SK-N-SH (cell line): ENCODE data around the gene RBM19. TPM values are rescaled to one million over a fixed set of nuclear protein-coding genes. Genes with fewer than 3 reads are reported as not detected.

Experiments used
- CTCF ChIA-PET: fragments of 300-600, 350-600 bp; formaldehyde crosslinking; extraction: SDS; loops from one replicate; lab custom pipeline; 2021; lab: Yijun Ruan, JAX
- POLR2A ChIA-PET: fragments of 350-600 bp; sonication (Branson Sonifier 250); formaldehyde crosslinking; extraction: SDS; loops from one replicate; lab custom pipeline; 2020; ENCODE audit warnings: antibody characterized with exemption, inconsistent platforms; lab: Yijun Ruan, JAX
- DNase-seq: peaks from one replicate; pipeline ENCODE4 v3.0.0; 2012
- H2AFZ ChIP-seq: fragments of 200-600 bp; sonication (generic); 2 replicates; pipeline ENCODE4 v1.8.1; 2016; ENCODE audit warnings: antibody characterized with exemption, mild to moderate bottlenecking, low read depth
- H3F3A ChIP-seq: fragments of 200-600 bp; sonication (generic); replicated peaks from 2 replicates; pipeline ENCODE3; 2016; ENCODE audit warnings: antibody characterized with exemption, mild to moderate bottlenecking; ENCODE audit not compliant: insufficient read depth
- H3K27ac ChIP-seq, 2 experiments: fragments of 200-500 bp in 1 of 2; fragments of 200-600 bp in 1 of 2; sonication (Bioruptor generic) in 1 of 2; sonication (generic), shearing (Covaris generic) in 1 of 2; 2 replicates each; pipeline versions ENCODE4 v1.5.1 to v1.6.1; 2014 to 2016; ENCODE audit warnings: low read depth in 2 of 2, inconsistent platforms in 1 of 2, low read length in 1 of 2, mild to moderate bottlenecking in 1 of 2, mixed read lengths in 1 of 2
- H3K27me3 ChIP-seq: fragments of 200-600 bp; sonication (generic), shearing (Covaris generic); 2 replicates; pipeline ENCODE4 v1.6.1; 2016; ENCODE audit warnings: mixed run types; ENCODE audit not compliant: insufficient read depth
- H3K36me3 ChIP-seq, 2 experiments: fragments of 200-500 bp in 1 of 2; fragments of 200-600 bp in 1 of 2; sonication (Bioruptor generic) in 1 of 2; sonication (generic) in 1 of 2; replicated peaks in 1 of 2; 2 replicates each; pipeline versions ENCODE3 to v1.5.1; 2014 to 2016; ENCODE audit warnings: low read length in 1 of 2, mild to moderate bottlenecking in 1 of 2; ENCODE audit not compliant: insufficient read depth in 2 of 2, control insufficient read depth in 1 of 2
- H3K4me1 ChIP-seq, 2 experiments: fragments of 200-500 bp in 1 of 2; fragments of 200-600 bp in 1 of 2; sonication (Bioruptor generic) in 1 of 2; sonication (generic), shearing (Covaris generic) in 1 of 2; 2 replicates each; pipeline versions ENCODE4 v1.5.1 to v1.6.1; 2014 to 2016; ENCODE audit warnings: low read depth in 1 of 2, low read length in 1 of 2, mixed run types in 1 of 2; ENCODE audit not compliant: insufficient read depth in 2 of 2, control insufficient read depth in 1 of 2
- H3K4me2 ChIP-seq: fragments of 200-600 bp; sonication (generic), shearing (Covaris generic); 2 replicates; pipeline ENCODE4 v1.6.1; 2017; ENCODE audit warnings: mixed run types
- H3K4me3 ChIP-seq, 2 experiments: fragments of 200-500 bp in 1 of 2; fragments of 200-600 bp in 1 of 2; sonication (Bioruptor generic) in 1 of 2; sonication (generic), shearing (Covaris generic) in 1 of 2; 2 replicates each; pipeline versions ENCODE4 v1.5.1 to v1.8.1; 2014 to 2016; ENCODE audit warnings: low read depth in 2 of 2, inconsistent platforms in 1 of 2, low read length in 1 of 2, mild to moderate bottlenecking in 1 of 2, mixed read lengths in 1 of 2, moderate library complexity in 1 of 2
- H3K79me2 ChIP-seq: fragments of 200-600 bp; sonication (generic); 2 replicates; pipeline ENCODE4 v1.8.1; 2017; ENCODE audit warnings: mild to moderate bottlenecking; ENCODE audit not compliant: insufficient read depth
- H3K9ac ChIP-seq: fragments of 200-600 bp; sonication (generic); 2 replicates; pipeline ENCODE4 v1.6.1; 2017; ENCODE audit warnings: mixed run types
- H3K9me2 ChIP-seq: fragments of 200-600 bp; sonication (generic); 2 replicates; pipeline ENCODE4 v1.6.1; 2017; ENCODE audit warnings: mixed run types
- H3K9me3 ChIP-seq: fragments of 200-600 bp; sonication (generic); 2 replicates; pipeline ENCODE4 v1.6.1; 2017; ENCODE audit warnings: mixed run types, mild to moderate bottlenecking, moderate library complexity
- H4K20me1 ChIP-seq: fragments of 200-600 bp; sonication (generic); 2 replicates; pipeline ENCODE4 v1.6.1; 2017; ENCODE audit warnings: mild to moderate bottlenecking, mixed run types; ENCODE audit not compliant: insufficient read depth
- CHD2 ChIP-seq: fragments of 150-350 bp; IDR thresholded peaks from 2 replicates; pipeline ENCODE4 v1.6.1; 2018; ENCODE audit warnings: low read length; ENCODE audit not compliant: partially characterized antibody
- ELF1 ChIP-seq: IDR thresholded peaks from 2 replicates; pipeline ENCODE4 v1.4.0; 2012
- EP300 ChIP-seq, 2 experiments: IDR thresholded peaks; 2 replicates each; pipeline versions ENCODE4 v1.4.0 to v1.6.1; 2012; ENCODE audit warnings: borderline replicate concordance in 1 of 2, low read depth in 1 of 2, low read length in 1 of 2
- FOSL2 ChIP-seq: IDR thresholded peaks from 2 replicates; pipeline ENCODE4 v1.4.0; 2012; ENCODE audit warnings: low read depth, mild to moderate bottlenecking, moderate library complexity, borderline replicate concordance
- GABPA ChIP-seq: IDR thresholded peaks from 2 replicates; pipeline ENCODE4 v1.4.0; 2012; ENCODE audit warnings: low read depth, mild to moderate bottlenecking
- NRF1 ChIP-seq: IDR thresholded peaks from 2 replicates; pipeline ENCODE4 v1.6.1; 2012; ENCODE audit warnings: low read depth, mild to moderate bottlenecking, low read length
- POLR2AphosphoS5 ChIP-seq: IDR thresholded peaks from 2 replicates; pipeline ENCODE4 v1.6.1; 2012; ENCODE audit warnings: low read depth, low read length
- TAF1 ChIP-seq: IDR thresholded peaks from 2 replicates; pipeline ENCODE4 v1.6.1; 2012; ENCODE audit warnings: low read depth, mild to moderate bottlenecking, low read length, moderate library complexity, borderline replicate concordance
- TEAD4 ChIP-seq: IDR thresholded peaks from 2 replicates; pipeline ENCODE4 v1.4.0; 2012; ENCODE audit warnings: mild to moderate bottlenecking, borderline replicate concordance; ENCODE audit not compliant: insufficient read depth
- WGBS: methylation state at CpG from one replicate; pipeline ENCODE4 v1.1.6; 2017; ENCODE audit warnings: low lambda C conversion rate; 5-methylcytosine and 5-hydroxymethylcytosine counted together
- polyA plus RNA-seq, 3 experiments: library from polyadenylated mRNA; depleted of rRNA; stranded (reverse); fragments of >200 nt; gene quantifications; 2 replicates each; pipeline ENCODE4 v1.2.3, GENCODE V29; 2012
- TF ChIP-seq, protein P1 (sequence below): IDR thresholded peaks from 2 replicates; pipeline ENCODE4 v1.4.0; 2012; ENCODE audit warnings: low read depth
- TF ChIP-seq, protein P2 (sequence below): IDR thresholded peaks from 2 replicates; pipeline ENCODE4 v1.6.1; 2012; ENCODE audit warnings: mild to moderate bottlenecking, low read depth, low read length, moderate library complexity
- TF ChIP-seq, protein P3 (sequence below): fragments of 150-350 bp; IDR thresholded peaks from 2 replicates; pipeline ENCODE4 v1.6.1; 2017; ENCODE audit warnings: antibody characterized with exemption, low read length, low read depth, borderline replicate concordance
- TF ChIP-seq, protein P4 (sequence below): fragments of 200-600 bp; sonication (generic); IDR thresholded peaks from 2 replicates; pipeline ENCODE4 v1.6.1; 2017; ENCODE audit warnings: antibody characterized with exemption, mild to moderate bottlenecking, moderate library complexity

RBM19 gene
- polyA plus RNA-seq, 1 of the 3 experiments (the other 2 are of a cell fraction) = 16.6 TPM

DNA sequence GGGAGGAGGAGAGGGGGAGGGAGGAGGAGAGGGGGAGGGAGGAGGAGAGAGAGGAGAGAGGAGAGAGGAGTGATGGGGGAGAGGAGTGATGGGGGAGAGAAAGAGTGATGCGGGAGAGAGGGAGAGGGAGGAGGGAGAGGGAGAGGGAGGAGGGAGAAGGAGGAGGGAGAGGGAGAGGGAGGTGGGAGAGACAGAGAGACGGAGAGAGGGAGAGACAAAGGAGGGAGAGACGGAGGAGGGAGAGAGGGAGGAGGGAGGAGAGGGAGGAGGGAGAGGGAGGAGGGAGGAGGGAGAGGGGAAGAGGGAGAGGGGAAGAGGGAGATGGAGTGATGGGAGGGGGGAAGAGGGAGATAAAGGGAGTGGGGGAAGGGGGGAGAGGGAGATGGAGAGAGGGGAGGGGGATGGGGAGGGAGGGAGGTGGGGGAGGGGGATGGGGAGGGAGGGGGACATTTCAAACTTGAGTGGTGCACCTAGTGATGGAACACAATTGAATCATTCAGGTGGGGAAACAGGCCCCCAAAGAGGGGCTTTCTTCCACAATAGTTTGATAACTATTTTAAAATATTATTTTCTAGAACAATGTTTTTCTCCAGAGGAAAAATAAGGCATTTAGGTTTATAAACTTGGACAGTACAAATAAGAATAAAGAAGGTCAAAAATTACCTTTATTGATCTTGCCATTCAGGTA lies 46.8 kb upstream of the RBM19 start:
- H3K4me1 ChIP-seq = no peaks in the 10 kb centered on the region
- no peak overlapping the region for H3K4me3 ChIP-seq
- no peaks in the 10 kb centered on the region for H3K36me3 ChIP-seq
- H3K9me3 ChIP-seq = no peaks in the 10 kb centered on the region
- no peak overlapping the region for H3K9ac ChIP-seq
- DNase-seq = no peak
- H2AFZ ChIP-seq = no peak overlapping the region
- 28% methylated on average over 3 of the region's 3 CpGs for WGBS
- H3K79me2 ChIP-seq = no peaks in the 10 kb centered on the region
- ChIA-PET POLR2A (no interaction called here), CTCF (interaction anchor here (1.6 kb wide), 1 partner anchor 32 kb away, joined by 3 read pairs; no protein-coding TSS in a partner anchor)
- H3K27me3 ChIP-seq = no peaks in the 10 kb centered on the region
- no peak overlapping the region for H3K4me2 ChIP-seq
- H3F3A ChIP-seq = no peaks in the 10 kb centered on the region
- no peak overlapping the region for H3K27ac ChIP-seq
- TF ChIP-seq, protein P1, sequence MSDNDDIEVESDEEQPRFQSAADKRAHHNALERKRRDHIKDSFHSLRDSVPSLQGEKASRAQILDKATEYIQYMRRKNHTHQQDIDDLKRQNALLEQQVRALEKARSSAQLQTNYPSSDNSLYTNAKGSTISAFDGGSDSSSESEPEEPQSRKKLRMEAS = no peak
- TF ChIP-seq POLR2AphosphoS5 (no peak), TAF1 (no peak), ELF1 (no peak), TEAD4 (no peak), NRF1 (no peak), EP300 (IDR thresholded peaks at IDR 0.05; ENCODE audit: borderline replicate concordance in 1 of 2, low read depth in 1 of 2, low read length in 1 of 2) (no peak), CHD2 (no peak)
- TF ChIP-seq, protein P2, sequence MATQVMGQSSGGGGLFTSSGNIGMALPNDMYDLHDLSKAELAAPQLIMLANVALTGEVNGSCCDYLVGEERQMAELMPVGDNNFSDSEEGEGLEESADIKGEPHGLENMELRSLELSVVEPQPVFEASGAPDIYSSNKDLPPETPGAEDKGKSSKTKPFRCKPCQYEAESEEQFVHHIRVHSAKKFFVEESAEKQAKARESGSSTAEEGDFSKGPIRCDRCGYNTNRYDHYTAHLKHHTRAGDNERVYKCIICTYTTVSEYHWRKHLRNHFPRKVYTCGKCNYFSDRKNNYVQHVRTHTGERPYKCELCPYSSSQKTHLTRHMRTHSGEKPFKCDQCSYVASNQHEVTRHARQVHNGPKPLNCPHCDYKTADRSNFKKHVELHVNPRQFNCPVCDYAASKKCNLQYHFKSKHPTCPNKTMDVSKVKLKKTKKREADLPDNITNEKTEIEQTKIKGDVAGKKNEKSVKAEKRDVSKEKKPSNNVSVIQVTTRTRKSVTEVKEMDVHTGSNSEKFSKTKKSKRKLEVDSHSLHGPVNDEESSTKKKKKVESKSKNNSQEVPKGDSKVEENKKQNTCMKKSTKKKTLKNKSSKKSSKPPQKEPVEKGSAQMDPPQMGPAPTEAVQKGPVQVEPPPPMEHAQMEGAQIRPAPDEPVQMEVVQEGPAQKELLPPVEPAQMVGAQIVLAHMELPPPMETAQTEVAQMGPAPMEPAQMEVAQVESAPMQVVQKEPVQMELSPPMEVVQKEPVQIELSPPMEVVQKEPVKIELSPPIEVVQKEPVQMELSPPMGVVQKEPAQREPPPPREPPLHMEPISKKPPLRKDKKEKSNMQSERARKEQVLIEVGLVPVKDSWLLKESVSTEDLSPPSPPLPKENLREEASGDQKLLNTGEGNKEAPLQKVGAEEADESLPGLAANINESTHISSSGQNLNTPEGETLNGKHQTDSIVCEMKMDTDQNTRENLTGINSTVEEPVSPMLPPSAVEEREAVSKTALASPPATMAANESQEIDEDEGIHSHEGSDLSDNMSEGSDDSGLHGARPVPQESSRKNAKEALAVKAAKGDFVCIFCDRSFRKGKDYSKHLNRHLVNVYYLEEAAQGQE = no peak
- TF ChIP-seq, protein P3, sequence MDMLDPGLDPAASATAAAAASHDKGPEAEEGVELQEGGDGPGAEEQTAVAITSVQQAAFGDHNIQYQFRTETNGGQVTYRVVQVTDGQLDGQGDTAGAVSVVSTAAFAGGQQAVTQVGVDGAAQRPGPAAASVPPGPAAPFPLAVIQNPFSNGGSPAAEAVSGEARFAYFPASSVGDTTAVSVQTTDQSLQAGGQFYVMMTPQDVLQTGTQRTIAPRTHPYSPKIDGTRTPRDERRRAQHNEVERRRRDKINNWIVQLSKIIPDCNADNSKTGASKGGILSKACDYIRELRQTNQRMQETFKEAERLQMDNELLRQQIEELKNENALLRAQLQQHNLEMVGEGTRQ = no peak
- H4K20me1 ChIP-seq = no peaks in the 10 kb centered on the region
- no peaks in the 10 kb centered on the region for H3K9me2 ChIP-seq

DNA sequence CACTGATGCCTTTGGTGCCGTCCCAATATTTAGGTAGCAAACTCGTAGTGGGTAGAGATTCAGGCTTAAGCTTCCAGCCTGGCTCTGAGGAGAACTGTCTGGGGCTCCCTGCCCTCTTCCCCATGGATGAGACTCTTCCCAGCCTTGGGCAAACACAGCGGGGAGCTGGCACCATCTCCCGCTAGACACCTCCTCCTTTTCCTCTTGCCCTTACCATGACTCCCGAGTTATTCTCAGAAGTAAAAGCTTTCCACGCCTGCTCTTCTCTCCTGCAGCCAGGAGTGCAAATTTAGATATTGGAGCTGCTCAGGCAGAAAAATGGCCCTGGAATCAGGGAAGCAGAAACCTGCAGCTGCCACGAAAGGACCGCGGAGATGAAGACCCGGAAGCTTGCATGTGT lies 45.6 kb upstream of the RBM19 start:
- CTCF ChIA-PET = interaction anchor here (1.4 to 1.6 kb wide), 2 partner anchors 9 to 31 kb away, joined by 3 read pairs; no protein-coding TSS in a partner anchor

More for the DNA sequence above, 45.6 kb upstream of the RBM19 start:
- H2AFZ ChIP-seq = no peak overlapping the region
- no peak overlapping the region for H3K9ac ChIP-seq
- H3F3A ChIP-seq = no peaks in the 10 kb centered on the region
- no peak overlapping the region for H3K27ac ChIP-seq
- no peaks in the 10 kb centered on the region for H3K9me3 ChIP-seq
- DNase-seq = no peak
- no peaks in the 10 kb centered on the region for H3K4me1 ChIP-seq
- TF ChIP-seq, protein P4, sequence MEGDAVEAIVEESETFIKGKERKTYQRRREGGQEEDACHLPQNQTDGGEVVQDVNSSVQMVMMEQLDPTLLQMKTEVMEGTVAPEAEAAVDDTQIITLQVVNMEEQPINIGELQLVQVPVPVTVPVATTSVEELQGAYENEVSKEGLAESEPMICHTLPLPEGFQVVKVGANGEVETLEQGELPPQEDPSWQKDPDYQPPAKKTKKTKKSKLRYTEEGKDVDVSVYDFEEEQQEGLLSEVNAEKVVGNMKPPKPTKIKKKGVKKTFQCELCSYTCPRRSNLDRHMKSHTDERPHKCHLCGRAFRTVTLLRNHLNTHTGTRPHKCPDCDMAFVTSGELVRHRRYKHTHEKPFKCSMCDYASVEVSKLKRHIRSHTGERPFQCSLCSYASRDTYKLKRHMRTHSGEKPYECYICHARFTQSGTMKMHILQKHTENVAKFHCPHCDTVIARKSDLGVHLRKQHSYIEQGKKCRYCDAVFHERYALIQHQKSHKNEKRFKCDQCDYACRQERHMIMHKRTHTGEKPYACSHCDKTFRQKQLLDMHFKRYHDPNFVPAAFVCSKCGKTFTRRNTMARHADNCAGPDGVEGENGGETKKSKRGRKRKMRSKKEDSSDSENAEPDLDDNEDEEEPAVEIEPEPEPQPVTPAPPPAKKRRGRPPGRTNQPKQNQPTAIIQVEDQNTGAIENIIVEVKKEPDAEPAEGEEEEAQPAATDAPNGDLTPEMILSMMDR = no peak
- TF ChIP-seq ELF1 = no peak
- TF ChIP-seq NRF1 = no peak
- no peak for TF ChIP-seq TEAD4
- no peak for TF ChIP-seq FOSL2
- no peak for TF ChIP-seq EP300 (IDR thresholded peaks at IDR 0.05; ENCODE audit: borderline replicate concordance in 1 of 2, low read depth in 1 of 2, low read length in 1 of 2)
- TF ChIP-seq GABPA = no peak
- 23% methylated on average over 10 of the region's 10 CpGs for whole genome bisulfite sequencing
- H3K79me2 ChIP-seq = no peaks in the 10 kb centered on the region
- H3K4me2 ChIP-seq = no peak overlapping the region
- no peaks in the 10 kb centered on the region for H3K36me3 ChIP-seq
- no peaks in the 10 kb centered on the region for H3K27me3 ChIP-seq
- POLR2A ChIA-PET = no interaction called here
- no peaks in the 10 kb centered on the region for H4K20me1 ChIP-seq
- no peak overlapping the region for H3K4me3 ChIP-seq
- H3K9me2 ChIP-seq = no peaks in the 10 kb centered on the region
